Coronary artery (tissue), 2 donors: ENCODE results near the gene RHOU.
A peak's percentile ranks its signal among the peaks of the same experiment; 100 is the strongest.

Source experiments
- DNase-seq: peaks from one replicate; pipeline ENCODE4 v3.0.0-alpha.2; 2017; ENCODE audit warnings: low spot score
- H3K27ac ChIP-seq, 2 donors: fragments of 200-600 bp; sonication (generic); one replicate each; pipeline ENCODE4 v1.5.1; 2016 to 2019
- H3K4me3 ChIP-seq: fragments of 200-600 bp; sonication (generic); 2 replicates; pipeline ENCODE4 v1.5.1; 2016; ENCODE audit warnings: mild to moderate bottlenecking, moderate library complexity
- CTCF ChIP-seq: fragments of 200-600 bp; sonication (generic); IDR thresholded peaks from one replicate; pipeline ENCODE4 v1.5.1; 2019; ENCODE audit warnings: antibody characterized with exemption

RHOU gene

GRCh38 chr1:228697207-228698016, 37.9 kb upstream of the RHOU start:
- Histone ChIP-seq H3K4me3 (no peak overlapping the region), H3K27ac (no peak overlapping the region)
- DNase-seq, result peak; percentile 87
- no peak for TF ChIP-seq CTCF

GRCh38 chr1:228698017-228698329, 37.3 kb upstream of the RHOU start:
- no peak overlapping the region for H3K4me3 ChIP-seq
- no peak for TF ChIP-seq CTCF
- H3K27ac ChIP-seq, result no peak overlapping the region
- DNase-seq, result no peak

GRCh38 chr1:228702433-228702832, 32.8 kb upstream of the RHOU start:
- H3K4me3 ChIP-seq, result no peak overlapping the region
- no peak overlapping the region for H3K27ac ChIP-seq
- no peak for DNase-seq
- no peak for TF ChIP-seq CTCF

GRCh38 chr1:228706305-228706704, 29.0 kb upstream of the RHOU start:
- H3K4me3 ChIP-seq, result no peak overlapping the region
- DNase-seq, result no peak
- H3K27ac ChIP-seq, result no peak overlapping the region
- TF ChIP-seq CTCF, result no peak

GRCh38 chr1:228717081-228717480, 18.2 kb upstream of the RHOU start:
- TF ChIP-seq CTCF, result no peak
- no peak overlapping the region for H3K4me3 ChIP-seq
- no peak for DNase-seq
- no peak overlapping the region for H3K27ac ChIP-seq

DNA sequence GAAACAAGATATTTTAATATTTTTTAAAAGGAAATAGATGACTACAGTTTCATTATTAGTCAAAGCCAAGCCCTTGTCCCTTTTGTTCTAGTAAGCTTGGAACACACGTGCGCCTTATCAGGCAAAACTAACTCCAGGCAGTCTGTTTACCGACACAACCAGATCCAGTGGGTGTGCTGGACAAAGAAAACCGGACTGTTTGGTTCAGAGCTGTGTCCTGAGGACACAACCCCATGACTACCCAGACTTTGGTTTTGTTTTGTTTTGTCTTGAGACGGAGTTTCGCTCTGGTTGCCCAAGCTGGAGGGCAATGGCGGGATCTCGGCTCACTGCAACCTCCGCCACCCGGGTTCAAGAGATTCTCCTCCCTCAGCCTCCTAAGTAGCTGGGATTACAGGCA, 13.9 kb upstream of the RHOU start:
- DNase-seq, result no peak
- TF ChIP-seq CTCF, result no peak
- no peak overlapping the region for H3K27ac ChIP-seq
- H3K4me3 ChIP-seq, result no peak overlapping the region

DNA sequence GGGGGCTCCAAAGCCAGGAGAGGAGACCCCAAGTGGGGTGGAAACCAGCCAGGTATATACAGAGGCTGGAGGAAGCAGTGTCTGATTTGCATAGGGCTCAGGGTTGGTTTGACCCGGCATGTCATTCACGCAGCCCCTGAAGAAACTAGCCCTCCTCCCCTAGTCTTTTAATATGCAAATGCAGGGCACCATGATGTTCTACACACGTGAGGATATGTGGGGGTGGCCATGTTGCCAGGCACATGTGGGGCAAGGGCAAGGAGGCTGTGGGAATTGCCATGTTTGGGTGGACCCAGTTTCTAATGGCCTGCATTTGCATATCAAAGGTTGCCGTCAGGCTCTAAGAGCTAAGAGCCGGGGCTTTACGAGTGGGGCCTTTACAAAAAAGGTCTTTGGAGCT, 12.0 kb upstream of the RHOU start:
- H3K4me3 ChIP-seq, result no peak overlapping the region
- no peak for TF ChIP-seq CTCF
- no peak overlapping the region for H3K27ac ChIP-seq
- no peak for DNase-seq
